ENCODE results near the gene STRIT1. TPM values are rescaled to one million over a fixed set of nuclear protein-coding genes. Genes with fewer than 3 reads are reported as not detected.

The STRIT1 gene
- total RNA-seq, 1 experiment from 2014 or later = not detected

DNA sequence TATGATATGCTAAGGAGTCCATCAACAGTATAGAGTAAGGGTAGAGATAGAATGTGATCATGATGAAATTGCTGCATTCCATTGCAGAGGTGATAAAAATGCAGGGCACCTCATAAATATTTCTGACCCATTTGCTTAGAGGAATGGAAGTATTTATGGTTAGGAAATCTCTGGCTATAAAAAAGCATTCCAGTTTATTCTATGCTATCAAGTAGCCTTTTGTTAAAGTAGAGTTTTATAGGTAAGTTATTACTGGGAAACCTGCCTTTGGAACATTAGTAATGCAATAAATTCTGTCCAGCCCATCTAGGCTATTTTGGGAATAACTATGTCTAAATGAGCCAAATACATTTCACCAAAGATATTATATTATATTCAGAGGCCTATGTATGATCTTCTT, 19.8 kb upstream of the STRIT1 start:
- in situ Hi-C loops (cut with HindIII; ENCODE audit: low pct_unique_long_range_greater_than_20kb, low sequenced_read_pairs) = no loop called here

DNA sequence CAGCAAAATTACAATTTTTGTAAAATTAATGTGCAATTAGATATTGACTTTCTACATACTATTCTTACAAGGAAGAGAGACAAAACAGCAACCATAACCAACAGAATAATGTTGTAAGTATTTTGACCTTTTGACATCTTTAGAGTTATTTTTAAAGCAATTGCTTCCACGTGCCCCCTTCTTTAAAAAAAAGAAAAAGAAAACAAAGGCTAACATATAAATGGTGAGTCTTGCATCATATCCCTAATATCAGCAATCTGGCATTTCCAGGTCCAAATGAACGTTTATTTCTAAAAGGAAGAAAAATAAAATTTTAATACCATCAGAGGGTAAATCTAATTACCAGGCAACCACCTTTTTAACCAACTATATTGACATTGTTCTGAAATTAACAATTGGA, 19.3 kb upstream of the STRIT1 start:
- H3K27ac ChIP-seq (ENCODE audit: low read length) = no peak overlapping the region; the same call in 1 of the 2 replicates
- TF ChIP-seq TCF7L2 (IDR thresholded peaks at IDR 0.05; ENCODE audit: low read depth, low read length) = no peak
- no peak for TF ChIP-seq SIN3A (IDR thresholded peaks at IDR 0.05; ENCODE audit: borderline replicate concordance, insufficient read depth, low read depth, low read length)
- TF ChIP-seq, protein P1, sequence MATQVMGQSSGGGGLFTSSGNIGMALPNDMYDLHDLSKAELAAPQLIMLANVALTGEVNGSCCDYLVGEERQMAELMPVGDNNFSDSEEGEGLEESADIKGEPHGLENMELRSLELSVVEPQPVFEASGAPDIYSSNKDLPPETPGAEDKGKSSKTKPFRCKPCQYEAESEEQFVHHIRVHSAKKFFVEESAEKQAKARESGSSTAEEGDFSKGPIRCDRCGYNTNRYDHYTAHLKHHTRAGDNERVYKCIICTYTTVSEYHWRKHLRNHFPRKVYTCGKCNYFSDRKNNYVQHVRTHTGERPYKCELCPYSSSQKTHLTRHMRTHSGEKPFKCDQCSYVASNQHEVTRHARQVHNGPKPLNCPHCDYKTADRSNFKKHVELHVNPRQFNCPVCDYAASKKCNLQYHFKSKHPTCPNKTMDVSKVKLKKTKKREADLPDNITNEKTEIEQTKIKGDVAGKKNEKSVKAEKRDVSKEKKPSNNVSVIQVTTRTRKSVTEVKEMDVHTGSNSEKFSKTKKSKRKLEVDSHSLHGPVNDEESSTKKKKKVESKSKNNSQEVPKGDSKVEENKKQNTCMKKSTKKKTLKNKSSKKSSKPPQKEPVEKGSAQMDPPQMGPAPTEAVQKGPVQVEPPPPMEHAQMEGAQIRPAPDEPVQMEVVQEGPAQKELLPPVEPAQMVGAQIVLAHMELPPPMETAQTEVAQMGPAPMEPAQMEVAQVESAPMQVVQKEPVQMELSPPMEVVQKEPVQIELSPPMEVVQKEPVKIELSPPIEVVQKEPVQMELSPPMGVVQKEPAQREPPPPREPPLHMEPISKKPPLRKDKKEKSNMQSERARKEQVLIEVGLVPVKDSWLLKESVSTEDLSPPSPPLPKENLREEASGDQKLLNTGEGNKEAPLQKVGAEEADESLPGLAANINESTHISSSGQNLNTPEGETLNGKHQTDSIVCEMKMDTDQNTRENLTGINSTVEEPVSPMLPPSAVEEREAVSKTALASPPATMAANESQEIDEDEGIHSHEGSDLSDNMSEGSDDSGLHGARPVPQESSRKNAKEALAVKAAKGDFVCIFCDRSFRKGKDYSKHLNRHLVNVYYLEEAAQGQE (IDR thresholded peaks at IDR 0.05; ENCODE audit: insufficient read depth in 1 of 2, low read depth in 2 of 2, low read length in 1 of 2) = no peak
- TF ChIP-seq POLR2AphosphoS5 (IDR thresholded peaks at IDR 0.05; ENCODE audit: low read depth, low read length) = no peak
- no peak for TF ChIP-seq CTCF (IDR thresholded peaks at IDR 0.05)
- ChIA-PET CTCF (no interaction called here), POLR2A (no interaction called here)
- no peak overlapping the region for H3K4me3 ChIP-seq (ENCODE audit: low read depth in 2 of 2, low read length in 2 of 2)
- H3K4me1 ChIP-seq (ENCODE audit: control insufficient read depth, insufficient read depth, low read length) = no peaks in the 10 kb centered on the region
- in situ Hi-C loops (cut with HindIII; ENCODE audit: low pct_unique_long_range_greater_than_20kb, low sequenced_read_pairs) (no loop called here), intact Hi-C loops (cut with micrococcal nuclease; ENCODE audit: unreplicated experiment) (no loop called here)
- ATAC-seq (no peak), DNase-seq (ENCODE audit: low read depth, low spot score) (no peak)
- H3K9me3 ChIP-seq (ENCODE audit: control insufficient read depth, insufficient read depth, low read depth, low read length) = no peaks in the 10 kb centered on the region
- BruUV-seq (replicated peaks) = no TSS peak
- no peaks in the 10 kb centered on the region for H3K27me3 ChIP-seq (ENCODE audit: control insufficient read depth, insufficient read depth, low read length)
- H3K36me3 ChIP-seq (ENCODE audit: control insufficient read depth, insufficient read depth, low read length) = no peaks in the 10 kb centered on the region

More for the DNA sequence above, 19.8 kb upstream of the STRIT1 start:
- TF ChIP-seq SIN3A (IDR thresholded peaks at IDR 0.05; ENCODE audit: borderline replicate concordance, insufficient read depth, low read depth, low read length) (no peak), TCF7L2 (IDR thresholded peaks at IDR 0.05; ENCODE audit: low read depth, low read length) (no peak), CTCF (IDR thresholded peaks at IDR 0.05) (no peak), POLR2AphosphoS5 (IDR thresholded peaks at IDR 0.05; ENCODE audit: low read depth, low read length) (no peak)
- TF ChIP-seq, protein P1 (IDR thresholded peaks at IDR 0.05; ENCODE audit: insufficient read depth in 1 of 2, low read depth in 2 of 2, low read length in 1 of 2) = no peak
- Histone ChIP-seq H3K9me3 (ENCODE audit: control insufficient read depth, insufficient read depth, low read depth, low read length) (no peaks in the 10 kb centered on the region), H3K27ac (ENCODE audit: low read length) (no peak overlapping the region; the same call in 1 of the 2 replicates), H3K4me3 (ENCODE audit: low read depth in 2 of 2, low read length in 2 of 2) (no peak overlapping the region), H3K4me1 (ENCODE audit: control insufficient read depth, insufficient read depth, low read length) (no peaks in the 10 kb centered on the region), H3K36me3 (ENCODE audit: control insufficient read depth, insufficient read depth, low read length) (no peaks in the 10 kb centered on the region), H3K27me3 (ENCODE audit: control insufficient read depth, insufficient read depth, low read length) (no peaks in the 10 kb centered on the region)
- POLR2A ChIA-PET = no interaction called here
- no peak for DNase-seq (ENCODE audit: low read depth, low spot score)
- intact Hi-C loops (cut with micrococcal nuclease; ENCODE audit: unreplicated experiment) = no loop called here
- no peak for ATAC-seq
- CTCF ChIA-PET = no interaction called here
- BruUV-seq (replicated peaks) = no TSS peak

All from Panc1 (cell line).